ENCODE data around the gene ADORA2B. TPM values are rescaled to one million over a fixed set of nuclear protein-coding genes. Genes with fewer than 3 reads are reported as not detected.

Gene ADORA2B
- total RNA-seq, 1 donor, result 4.7 TPM

DNA sequence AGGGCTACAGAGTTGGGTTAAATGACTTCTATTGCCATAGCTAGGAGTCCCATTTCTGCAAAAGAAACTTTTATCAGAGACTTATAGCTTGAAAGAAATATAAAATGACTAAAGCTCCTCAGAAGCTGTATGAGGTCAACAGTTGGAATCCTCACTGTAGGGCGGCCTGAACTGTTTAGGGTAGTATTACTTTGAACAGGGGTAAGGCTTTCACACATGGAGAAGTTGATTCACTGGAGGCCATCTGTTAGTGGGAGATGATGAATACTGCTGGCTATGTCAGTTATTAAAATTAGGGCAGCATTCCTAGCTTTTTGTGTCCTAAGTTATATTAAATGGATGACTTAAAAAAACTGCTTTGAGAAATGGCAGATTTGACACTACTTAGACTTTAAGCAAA lies 60.7 kb downstream of the ADORA2B start:
- peaks cover 9% of the 10 kb centered on the region for H3K4me1 ChIP-seq (ENCODE audit: insufficient read depth, low read length)
- no peaks in the 10 kb centered on the region for H3K27me3 ChIP-seq (ENCODE audit: insufficient read depth, low read length)
- peaks cover 10% of the 10 kb centered on the region for H4K20me1 ChIP-seq (ENCODE audit: insufficient read depth, low read length)
- H3K36me3 ChIP-seq (ENCODE audit: insufficient read depth, low read length), result peaks cover 83% of the 10 kb centered on the region
- no peak overlapping the region for H3K4me2 ChIP-seq (ENCODE audit: insufficient read depth, low read length)
- TF ChIP-seq, protein P1, sequence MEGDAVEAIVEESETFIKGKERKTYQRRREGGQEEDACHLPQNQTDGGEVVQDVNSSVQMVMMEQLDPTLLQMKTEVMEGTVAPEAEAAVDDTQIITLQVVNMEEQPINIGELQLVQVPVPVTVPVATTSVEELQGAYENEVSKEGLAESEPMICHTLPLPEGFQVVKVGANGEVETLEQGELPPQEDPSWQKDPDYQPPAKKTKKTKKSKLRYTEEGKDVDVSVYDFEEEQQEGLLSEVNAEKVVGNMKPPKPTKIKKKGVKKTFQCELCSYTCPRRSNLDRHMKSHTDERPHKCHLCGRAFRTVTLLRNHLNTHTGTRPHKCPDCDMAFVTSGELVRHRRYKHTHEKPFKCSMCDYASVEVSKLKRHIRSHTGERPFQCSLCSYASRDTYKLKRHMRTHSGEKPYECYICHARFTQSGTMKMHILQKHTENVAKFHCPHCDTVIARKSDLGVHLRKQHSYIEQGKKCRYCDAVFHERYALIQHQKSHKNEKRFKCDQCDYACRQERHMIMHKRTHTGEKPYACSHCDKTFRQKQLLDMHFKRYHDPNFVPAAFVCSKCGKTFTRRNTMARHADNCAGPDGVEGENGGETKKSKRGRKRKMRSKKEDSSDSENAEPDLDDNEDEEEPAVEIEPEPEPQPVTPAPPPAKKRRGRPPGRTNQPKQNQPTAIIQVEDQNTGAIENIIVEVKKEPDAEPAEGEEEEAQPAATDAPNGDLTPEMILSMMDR (IDR thresholded peaks at IDR 0.05; ENCODE audit: extremely low read depth, low read depth, low read length), result no peak
- H3K79me2 ChIP-seq (ENCODE audit: insufficient read depth, low read length), result peaks cover 28% of the 10 kb centered on the region
- DNase-seq (ENCODE audit: insufficient read length, low spot score, missing footprints), result peak; percentile 65
- no peak overlapping the region for H3K27ac ChIP-seq (ENCODE audit: low read depth, low read length)
- no peak overlapping the region for H2AFZ ChIP-seq (ENCODE audit: low read length)
- H3K9me3 ChIP-seq (ENCODE audit: low read depth, low read length), result no peaks in the 10 kb centered on the region
- no peak overlapping the region for H3K4me3 ChIP-seq (ENCODE audit: insufficient read depth, low read length)

DNA sequence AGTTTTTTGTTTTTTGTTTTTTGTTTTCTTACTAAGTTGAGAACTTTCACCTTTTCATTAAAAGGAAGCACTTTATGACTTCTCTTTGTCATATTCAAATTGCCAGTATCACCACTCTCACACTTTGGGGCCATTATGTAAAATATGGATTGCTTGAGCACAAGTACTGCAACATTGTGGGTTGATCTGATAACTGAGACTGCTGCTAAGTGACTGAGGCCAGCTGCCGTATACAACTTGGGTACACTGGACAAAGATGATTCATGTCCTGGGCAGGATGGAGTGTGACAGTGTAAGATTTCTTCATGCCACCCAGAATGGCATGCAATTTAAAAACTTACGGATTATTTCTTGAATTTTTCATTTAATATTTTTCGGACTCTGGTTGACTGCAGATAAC lies 62.5 kb downstream of the ADORA2B start:
- H3K4me1 ChIP-seq (ENCODE audit: insufficient read depth, low read length), result no peaks in the 10 kb centered on the region
- peaks cover 85% of the 10 kb centered on the region for H3K36me3 ChIP-seq (ENCODE audit: insufficient read depth, low read length)
- H3K79me2 ChIP-seq (ENCODE audit: insufficient read depth, low read length), result peaks cover 23% of the 10 kb centered on the region
- H3K9me3 ChIP-seq (ENCODE audit: low read depth, low read length), result no peaks in the 10 kb centered on the region
- H3K4me2 ChIP-seq (ENCODE audit: insufficient read depth, low read length), result no peak overlapping the region
- no peak for DNase-seq (ENCODE audit: insufficient read length, low spot score, missing footprints)
- no peaks in the 10 kb centered on the region for H3K27me3 ChIP-seq (ENCODE audit: insufficient read depth, low read length)
- no peak overlapping the region for H3K4me3 ChIP-seq (ENCODE audit: insufficient read depth, low read length)
- no peak overlapping the region for H2AFZ ChIP-seq (ENCODE audit: low read length)
- no peak overlapping the region for H3K27ac ChIP-seq (ENCODE audit: low read depth, low read length)
- peaks cover 2% of the 10 kb centered on the region for H4K20me1 ChIP-seq (ENCODE audit: insufficient read depth, low read length)
- TF ChIP-seq, protein P1 (IDR thresholded peaks at IDR 0.05; ENCODE audit: extremely low read depth, low read depth, low read length), result no peak

DNA sequence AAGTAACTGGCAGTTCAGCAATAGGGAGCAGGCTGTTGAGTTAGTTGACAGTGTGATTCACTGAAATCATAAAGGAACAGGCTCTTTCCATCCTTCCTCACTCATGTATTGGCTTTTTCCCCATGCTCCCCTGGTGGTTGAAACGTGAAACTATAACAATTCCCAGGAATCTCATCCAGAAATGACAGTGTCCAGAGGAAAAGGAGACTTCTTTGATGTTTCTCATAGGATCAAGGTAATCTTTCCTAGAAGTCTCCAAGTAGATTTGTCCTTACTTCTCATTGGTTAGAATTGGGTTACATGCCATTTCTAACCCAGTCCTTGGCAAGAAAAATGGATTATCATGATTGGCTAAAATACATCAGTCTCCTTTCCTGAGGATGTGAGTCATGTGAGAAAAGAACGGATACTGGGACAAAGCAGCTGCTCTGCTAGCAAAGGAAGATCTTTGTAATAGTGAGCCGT lies 69.0 kb downstream of the ADORA2B start:
- Histone ChIP-seq H3K4me3 (ENCODE audit: insufficient read depth, low read length) (no peak overlapping the region), H3K4me2 (ENCODE audit: insufficient read depth, low read length) (peak overlapping the region; percentile 14), H3K9me3 (ENCODE audit: low read depth, low read length) (no peaks in the 10 kb centered on the region), H2AFZ (ENCODE audit: low read length) (no peak overlapping the region), H3K27ac (ENCODE audit: low read depth, low read length) (peak overlapping the region; percentile 62), H3K4me1 (ENCODE audit: insufficient read depth, low read length) (peaks cover 21% of the 10 kb centered on the region), H3K79me2 (ENCODE audit: insufficient read depth, low read length) (peaks cover 27% of the 10 kb centered on the region), H3K27me3 (ENCODE audit: insufficient read depth, low read length) (no peaks in the 10 kb centered on the region), H4K20me1 (ENCODE audit: insufficient read depth, low read length) (peaks cover 2% of the 10 kb centered on the region), H3K36me3 (ENCODE audit: insufficient read depth, low read length) (peaks cover 54% of the 10 kb centered on the region)
- TF ChIP-seq, protein P1 (IDR thresholded peaks at IDR 0.05; ENCODE audit: extremely low read depth, low read depth, low read length), result peak; percentile 75
- DNase-seq (ENCODE audit: insufficient read length, low spot score, missing footprints), result no peak

DNA sequence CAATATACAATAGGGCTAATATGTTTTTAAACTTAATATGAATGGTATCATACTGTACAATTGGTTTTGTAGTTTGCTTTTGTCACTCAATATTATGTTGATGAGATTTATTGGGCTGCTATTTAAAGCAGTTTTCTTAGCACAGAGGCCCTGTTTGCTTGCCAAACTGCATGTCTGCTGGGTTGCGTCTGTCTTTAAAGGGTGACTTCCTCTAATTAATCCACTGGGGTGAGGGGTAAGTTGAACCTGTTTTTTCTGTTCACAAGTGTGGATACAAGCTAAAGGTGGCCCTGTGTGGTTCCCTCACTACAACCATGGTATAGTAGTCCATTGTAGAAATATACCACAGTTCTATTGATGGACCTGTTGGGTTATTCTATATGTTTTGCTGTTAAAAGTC lies 74.4 kb downstream of the ADORA2B start:
- Histone ChIP-seq H3K27ac (ENCODE audit: low read depth, low read length) (no peak overlapping the region), H2AFZ (ENCODE audit: low read length) (no peak overlapping the region), H4K20me1 (ENCODE audit: insufficient read depth, low read length) (no peaks in the 10 kb centered on the region), H3K36me3 (ENCODE audit: insufficient read depth, low read length) (peaks cover 56% of the 10 kb centered on the region), H3K4me1 (ENCODE audit: insufficient read depth, low read length) (peaks cover 4% of the 10 kb centered on the region), H3K9me3 (ENCODE audit: low read depth, low read length) (no peaks in the 10 kb centered on the region), H3K79me2 (ENCODE audit: insufficient read depth, low read length) (peaks cover 48% of the 10 kb centered on the region), H3K4me2 (ENCODE audit: insufficient read depth, low read length) (no peak overlapping the region), H3K27me3 (ENCODE audit: insufficient read depth, low read length) (no peaks in the 10 kb centered on the region), H3K4me3 (ENCODE audit: insufficient read depth, low read length) (no peak overlapping the region)
- TF ChIP-seq, protein P1 (IDR thresholded peaks at IDR 0.05; ENCODE audit: extremely low read depth, low read depth, low read length), result no peak
- DNase-seq (ENCODE audit: insufficient read length, low spot score, missing footprints), result no peak

All from osteoblast (primary cell).